EH (cell line): ENCODE results near the gene BPNT1.
"Not testable (repeated sequence)": the region's sequence is repeated elsewhere in the genome, so short reads cannot be mapped to it uniquely, and the experiment has no call there.

Source experiments
- DNase-seq: peaks from one replicate; pipeline ENCODE4 v3.0.0-alpha.2; 2015; ENCODE audit warnings: low read depth

BPNT1 gene

DNA sequence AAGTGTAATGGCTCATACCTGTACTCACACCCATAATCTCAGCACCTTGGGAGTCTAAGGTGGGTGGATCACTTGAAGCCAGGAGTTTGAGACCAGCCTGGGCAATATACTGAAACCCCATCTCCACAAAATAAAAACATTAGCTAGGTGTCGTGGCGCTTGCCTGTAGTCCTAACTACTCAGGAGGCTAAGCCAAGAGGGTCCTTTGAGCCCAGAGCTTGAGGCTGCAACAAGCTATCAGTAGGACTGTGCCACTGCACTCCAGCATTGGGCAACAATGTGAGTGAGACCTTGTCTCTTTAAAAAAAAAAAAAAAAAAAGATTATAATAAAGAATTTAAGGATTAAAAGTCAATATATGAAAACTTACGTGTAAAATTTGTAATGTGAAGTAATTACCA is 11.7 kb downstream of the BPNT1 start:
- DNase-seq = no peak

- DNase-seq = no peak
Observed at GRCh38 chr1:220076861-220077762, 12.5 kb downstream of the BPNT1 start.

- DNase-seq = no peak
Observed at GRCh38 chr1:220067269-220068204, 22.1 kb downstream of the BPNT1 start.

DNA sequence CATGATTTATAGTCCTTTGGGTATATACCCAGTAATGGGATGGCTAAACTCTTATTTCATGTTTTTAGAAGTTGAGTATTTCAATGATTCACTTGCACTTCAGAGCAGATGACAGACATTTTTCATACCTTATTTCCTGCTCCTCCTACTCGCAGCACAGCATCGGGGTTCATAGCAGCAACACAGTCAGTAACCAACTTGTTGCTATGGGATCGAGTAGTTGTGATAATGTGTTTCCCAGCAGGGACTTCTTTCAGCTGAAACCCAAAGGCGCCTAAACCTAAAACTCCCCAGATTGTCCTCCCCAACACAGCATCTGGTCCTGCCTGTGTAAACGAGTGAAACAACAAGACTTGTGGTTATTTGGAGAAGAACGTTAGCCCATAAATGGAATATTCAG is 27.0 kb downstream of the BPNT1 start:
- no peak for DNase-seq

GRCh38 chr1:220060876-220061275 is 28.7 kb downstream of the BPNT1 start:
- DNase-seq = no peak

GRCh38 chr1:220056374-220056773 is 33.2 kb downstream of the BPNT1 start:
- no peak for DNase-seq

DNA sequence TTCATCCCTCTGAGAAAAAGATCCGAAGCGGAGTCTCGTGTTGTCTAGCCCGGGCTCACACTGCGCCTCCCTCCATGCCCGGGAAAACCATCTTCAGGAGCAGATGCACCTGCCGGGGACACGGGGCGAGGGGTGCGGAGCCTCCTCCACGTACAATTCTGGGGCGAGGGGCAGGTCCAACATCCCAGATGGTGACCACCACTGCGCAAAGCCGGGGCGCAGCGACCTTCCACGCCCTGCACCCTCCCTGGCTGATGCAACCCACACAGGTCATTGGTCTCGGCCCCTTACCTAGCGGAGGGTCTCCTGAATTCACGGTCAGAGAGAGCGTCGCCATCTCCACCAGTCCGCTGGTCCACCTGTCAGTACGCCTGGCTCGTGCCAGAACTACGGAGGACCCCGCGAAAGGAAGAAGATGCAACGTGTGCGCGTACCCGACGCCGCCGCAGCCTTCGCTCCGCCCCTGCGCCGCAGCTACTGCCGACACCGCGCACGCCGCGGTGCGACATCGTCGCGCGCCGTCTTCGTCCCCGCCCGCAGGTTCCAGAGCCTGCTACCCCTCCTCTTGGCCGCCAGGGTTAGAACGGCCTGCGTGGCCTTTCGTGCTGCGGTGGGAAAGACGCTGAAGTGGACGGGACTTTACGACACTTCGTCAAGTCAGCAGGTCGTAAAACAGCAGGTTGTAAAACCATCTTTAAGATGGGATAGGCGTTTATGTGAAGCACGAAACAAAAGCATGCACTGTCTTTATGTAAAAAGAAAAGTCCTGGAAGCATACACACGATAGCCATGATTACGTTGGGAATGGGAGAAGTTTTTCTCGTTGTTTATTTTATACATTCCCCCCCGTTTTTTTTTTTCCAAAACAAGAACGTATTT is 43.3 kb downstream of the BPNT1 start, which contains the start of gene EPRS1:
Gene EPRS1 (minus strand): TSS at position 454 of the 879 bp plus-strand sequence. CDS start 117 bp downstream, at position 337.
- DNase-seq = peak; percentile 98

DNA sequence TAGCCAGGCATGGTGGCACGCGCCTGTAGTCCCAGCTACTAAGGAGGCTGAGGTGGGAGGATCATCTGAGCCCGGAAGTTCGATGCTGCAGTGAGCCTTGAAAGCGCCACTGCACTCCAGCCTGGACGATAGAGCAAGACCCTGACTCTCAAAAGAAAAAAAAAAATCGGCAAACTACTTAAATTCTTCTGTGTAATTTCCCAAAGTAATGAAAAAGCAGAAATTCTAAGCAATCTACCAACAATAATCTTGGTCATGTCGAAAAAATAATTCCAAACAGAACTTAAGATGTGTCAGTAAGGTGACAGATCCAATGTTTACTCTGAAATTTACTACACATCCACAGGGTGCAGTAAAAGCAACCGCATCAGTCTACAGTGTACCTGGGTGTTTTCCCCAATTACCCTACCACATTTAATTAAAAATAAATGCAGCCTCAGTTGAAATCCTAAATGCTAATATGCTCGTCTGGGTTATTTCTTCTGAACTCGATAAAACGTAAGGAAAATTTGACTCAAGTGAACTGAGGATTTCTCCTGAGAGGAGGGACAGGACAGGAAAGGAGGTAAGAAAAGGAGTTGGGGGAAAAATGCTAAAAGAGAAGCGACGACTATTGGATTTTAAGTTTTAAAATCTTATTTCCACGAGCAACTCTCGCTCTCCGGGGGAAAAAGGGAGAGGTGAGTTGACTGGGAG is 44.1 kb downstream of the BPNT1 start:
- DNase-seq = no peak

- DNase-seq = no peak
Observed at GRCh38 chr1:220044678-220045355, 44.8 kb downstream of the BPNT1 start.

- DNase-seq = no peak
Observed at GRCh38 chr1:220043646-220044045, 45.9 kb downstream of the BPNT1 start.

GRCh38 chr1:220040028-220040596 is 49.5 kb downstream of the BPNT1 start:
- DNase-seq = no peak

DNA sequence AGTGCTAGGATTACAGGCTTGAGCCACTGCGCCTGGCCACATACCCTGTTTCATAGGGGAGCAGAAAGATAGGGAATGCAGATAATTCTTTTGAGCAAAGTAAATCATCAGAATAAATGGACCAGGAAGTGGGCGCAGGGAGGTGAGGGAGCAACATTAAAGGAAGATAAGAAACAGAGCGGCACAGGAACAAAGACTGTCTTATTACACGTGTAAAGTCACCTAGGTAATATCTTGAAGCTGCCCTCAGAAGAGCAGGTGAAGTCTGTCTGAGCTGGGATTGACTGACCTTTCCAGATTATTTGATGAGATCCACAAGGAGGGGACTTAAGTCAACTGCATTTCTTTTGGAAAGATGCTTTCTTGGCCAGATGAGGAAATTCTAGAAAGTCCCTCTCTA is 50.9 kb downstream of the BPNT1 start:
- DNase-seq = no peak

DNA sequence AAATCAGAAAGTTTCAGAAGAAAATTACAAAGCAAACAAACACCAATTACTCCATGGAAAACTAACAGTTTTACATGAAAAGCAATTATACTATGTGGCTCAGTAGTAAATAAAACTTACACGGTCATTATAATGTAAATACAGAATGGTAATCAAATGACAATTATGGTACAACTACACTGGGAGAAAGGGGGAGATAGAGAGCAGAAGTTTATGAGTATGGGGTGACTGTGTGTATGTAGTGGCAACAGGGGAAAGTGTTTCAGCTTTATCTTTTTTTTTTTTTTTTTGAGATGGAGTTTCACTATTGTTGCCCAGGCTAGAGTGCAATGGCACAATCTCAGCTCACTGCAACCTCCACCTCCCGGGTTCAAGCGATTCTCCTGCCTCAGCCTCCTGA is 51.8 kb downstream of the BPNT1 start:
- DNase-seq = not testable (repeated sequence)

GRCh38 chr1:220032911-220033310 is 56.7 kb downstream of the BPNT1 start:
- DNase-seq = no peak

GRCh38 chr1:220031287-220031686 is 58.3 kb downstream of the BPNT1 start:
- DNase-seq = no peak

- DNase-seq = no peak
Observed at GRCh38 chr1:220028346-220028895, 61.2 kb downstream of the BPNT1 start.

- DNase-seq = no peak
Observed at GRCh38 chr1:220019071-220019470, 70.5 kb downstream of the BPNT1 start.

DNA sequence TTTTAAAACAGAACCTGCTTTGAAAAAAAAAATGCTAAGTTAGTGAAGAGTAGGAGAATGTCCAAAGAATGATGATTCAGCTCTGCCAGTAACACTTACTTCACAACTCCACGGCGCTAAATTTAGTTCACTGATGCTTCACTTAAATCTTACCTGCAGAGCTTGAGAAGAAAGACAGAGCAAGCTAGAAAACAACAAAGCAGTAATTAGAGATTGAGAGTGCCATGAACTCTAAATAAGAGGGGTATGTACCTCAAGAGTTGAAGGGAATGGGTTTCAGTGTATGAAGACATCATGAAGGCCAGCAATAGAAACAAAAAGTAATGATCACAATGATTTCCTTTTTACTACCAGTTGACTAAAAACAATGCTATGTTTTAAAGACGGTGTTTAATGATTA is 76.1 kb downstream of the BPNT1 start:
- DNase-seq = peak; percentile 52

DNA sequence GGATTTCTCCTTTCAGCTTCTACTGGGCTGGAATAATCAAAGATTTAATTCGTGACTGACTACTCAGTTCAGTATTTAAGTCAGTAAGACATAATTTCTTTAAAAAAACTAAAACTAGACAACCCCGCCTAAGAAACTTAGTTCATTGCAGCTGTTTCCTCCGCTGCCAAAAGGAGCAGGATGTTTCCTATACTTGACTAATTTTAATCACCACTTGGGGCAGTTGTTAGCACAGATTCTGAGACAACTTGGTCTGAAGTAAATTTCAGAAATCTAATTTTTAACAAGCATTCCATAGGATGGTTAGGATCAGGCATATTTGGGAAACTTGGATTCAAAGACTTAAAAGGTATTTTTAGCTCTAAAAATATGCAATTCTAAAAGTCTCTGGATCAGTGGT is 77.3 kb downstream of the BPNT1 start:
- DNase-seq = peak; percentile 30

GRCh38 chr1:220011620-220012019 is 78.0 kb downstream of the BPNT1 start:
- DNase-seq = peak; percentile 20
